Stimulated activated naive CD8-positive, alpha-beta T cell treated with anti-CD3 and anti-CD28 coated beads, Interleukin-15, Interleukin-2, amounts not matched to agents 100 ng/mL and 50 ng/mL, for 24 hours (primary cell): Measurements from ENCODE around the gene JMJD4.

Source experiments
- H3K27ac Mint-ChIP-seq: one replicate; pipeline ENCODE4 v1.8.0; 2021; ENCODE audit warnings: mild to moderate bottlenecking, mixed read lengths
- H3K27me3 Mint-ChIP-seq: one replicate; pipeline ENCODE4 v1.8.0; 2021; ENCODE audit warnings: mixed read lengths
- H3K36me3 Mint-ChIP-seq: one replicate; pipeline ENCODE4 v1.8.0; 2021; ENCODE audit warnings: low read depth, mixed read lengths
- H3K4me1 Mint-ChIP-seq: one replicate; pipeline ENCODE4 v1.8.0; 2021; ENCODE audit warnings: low read depth, mixed read lengths
- H3K4me3 Mint-ChIP-seq: one replicate; pipeline ENCODE4 v1.8.0; 2021; ENCODE audit warnings: mild to moderate bottlenecking, mixed read lengths
- H3K9me3 Mint-ChIP-seq: one replicate; pipeline ENCODE4 v1.8.0; 2021; ENCODE audit warnings: mixed read lengths

The JMJD4 gene

GRCh38 chr1:227734546-227734855, 601 bp downstream of the JMJD4 start:
- Mint-ChIP-seq H3K27me3 (no peaks in the 10 kb centered on the region), H3K4me3 (peak overlapping the region; percentile 92), H3K9me3 (no peaks in the 10 kb centered on the region), H3K4me1 (peaks cover 38% of the 10 kb centered on the region), H3K27ac (peak overlapping the region; percentile 73), H3K36me3 (peaks cover 15% of the 10 kb centered on the region)

GRCh38 chr1:227733751-227734545, 1.2 kb downstream of the JMJD4 start:
- no peaks in the 10 kb centered on the region for H3K9me3 Mint-ChIP-seq
- peaks cover 15% of the 10 kb centered on the region for H3K36me3 Mint-ChIP-seq
- no peaks in the 10 kb centered on the region for H3K27me3 Mint-ChIP-seq
- H3K4me3 Mint-ChIP-seq = peak overlapping the region; percentile 92
- peak overlapping the region; percentile 73 for H3K27ac Mint-ChIP-seq
- peaks cover 42% of the 10 kb centered on the region for H3K4me1 Mint-ChIP-seq

GRCh38 chr1:227733309-227733705, 1.8 kb downstream of the JMJD4 start:
- peak overlapping the region; percentile 72 for H3K27ac Mint-ChIP-seq
- no peaks in the 10 kb centered on the region for H3K9me3 Mint-ChIP-seq
- no peaks in the 10 kb centered on the region for H3K27me3 Mint-ChIP-seq
- H3K4me1 Mint-ChIP-seq = peaks cover 48% of the 10 kb centered on the region
- H3K4me3 Mint-ChIP-seq = peak overlapping the region; percentile 92
- H3K36me3 Mint-ChIP-seq = peaks cover 15% of the 10 kb centered on the region

- H3K27ac Mint-ChIP-seq = no peak overlapping the region
- no peaks in the 10 kb centered on the region for H3K9me3 Mint-ChIP-seq
- H3K4me1 Mint-ChIP-seq = peaks cover 52% of the 10 kb centered on the region
- H3K36me3 Mint-ChIP-seq = peaks cover 15% of the 10 kb centered on the region
- peak overlapping the region; percentile 13 for H3K4me3 Mint-ChIP-seq
- H3K27me3 Mint-ChIP-seq = peaks cover 3% of the 10 kb centered on the region
These were observed 2.4 kb downstream of the JMJD4 start for GRCh38 chr1:227732586-227733308.

GRCh38 chr1:227731696-227732585, 3.2 kb downstream of the JMJD4 start:
- Mint-ChIP-seq H3K4me1 (peaks cover 60% of the 10 kb centered on the region), H3K27me3 (peaks cover 5% of the 10 kb centered on the region), H3K27ac (no peak overlapping the region), H3K4me3 (no peak overlapping the region), H3K9me3 (no peaks in the 10 kb centered on the region), H3K36me3 (peaks cover 10% of the 10 kb centered on the region)

- peaks cover 12% of the 10 kb centered on the region for H3K27me3 Mint-ChIP-seq
- no peaks in the 10 kb centered on the region for H3K9me3 Mint-ChIP-seq
- H3K36me3 Mint-ChIP-seq = peaks cover 10% of the 10 kb centered on the region
- H3K4me3 Mint-ChIP-seq = no peak overlapping the region
- peaks cover 57% of the 10 kb centered on the region for H3K4me1 Mint-ChIP-seq
- no peak overlapping the region for H3K27ac Mint-ChIP-seq
These were observed 3.8 kb downstream of the JMJD4 start for GRCh38 chr1:227731241-227731677.

- peaks cover 10% of the 10 kb centered on the region for H3K36me3 Mint-ChIP-seq
- peaks cover 12% of the 10 kb centered on the region for H3K27me3 Mint-ChIP-seq
- no peak overlapping the region for H3K4me3 Mint-ChIP-seq
- no peak overlapping the region for H3K27ac Mint-ChIP-seq
- H3K4me1 Mint-ChIP-seq = peaks cover 51% of the 10 kb centered on the region
- no peaks in the 10 kb centered on the region for H3K9me3 Mint-ChIP-seq
These were observed 4.4 kb downstream of the JMJD4 start for GRCh38 chr1:227730630-227731151.

- peaks cover 51% of the 10 kb centered on the region for H3K4me1 Mint-ChIP-seq
- H3K27me3 Mint-ChIP-seq = peaks cover 12% of the 10 kb centered on the region
- peak overlapping the region; percentile 4 for H3K27ac Mint-ChIP-seq
- H3K9me3 Mint-ChIP-seq = no peaks in the 10 kb centered on the region
- peak overlapping the region; percentile 42 for H3K4me3 Mint-ChIP-seq
- H3K36me3 Mint-ChIP-seq = peaks cover 10% of the 10 kb centered on the region
These were observed 5.0 kb downstream of the JMJD4 start for GRCh38 chr1:227729881-227730629.

- Mint-ChIP-seq H3K27ac (no peak overlapping the region), H3K4me1 (peaks cover 47% of the 10 kb centered on the region), H3K4me3 (peak overlapping the region; percentile 81)
These were observed 5.8 kb downstream of the JMJD4 start for GRCh38 chr1:227729144-227729880.

GRCh38 chr1:227728892-227729143, 6.3 kb downstream of the JMJD4 start:
- H3K4me3 Mint-ChIP-seq = peak overlapping the region; percentile 81
- H3K36me3 Mint-ChIP-seq = peaks cover 10% of the 10 kb centered on the region
- H3K27me3 Mint-ChIP-seq = peaks cover 12% of the 10 kb centered on the region
- H3K9me3 Mint-ChIP-seq = peaks cover 5% of the 10 kb centered on the region
- H3K27ac Mint-ChIP-seq = peak overlapping the region; percentile 81
- peaks cover 43% of the 10 kb centered on the region for H3K4me1 Mint-ChIP-seq

More at GRCh38 chr1:227729144-227729880, 5.8 kb downstream of the JMJD4 start:
- Mint-ChIP-seq H3K9me3 (peaks cover 1% of the 10 kb centered on the region), H3K27me3 (peaks cover 12% of the 10 kb centered on the region), H3K36me3 (peaks cover 10% of the 10 kb centered on the region)

- H3K27ac Mint-ChIP-seq = peak overlapping the region; percentile 81
- peak overlapping the region; percentile 81 for H3K4me3 Mint-ChIP-seq
- peaks cover 12% of the 10 kb centered on the region for H3K27me3 Mint-ChIP-seq
- peaks cover 5% of the 10 kb centered on the region for H3K9me3 Mint-ChIP-seq
- H3K4me1 Mint-ChIP-seq = peaks cover 37% of the 10 kb centered on the region
- H3K36me3 Mint-ChIP-seq = peaks cover 4% of the 10 kb centered on the region
These were observed 6.8 kb downstream of the JMJD4 start for GRCh38 chr1:227728059-227728891.

GRCh38 chr1:227726924-227727599, 8.0 kb downstream of the JMJD4 start:
- no peak overlapping the region for H3K27ac Mint-ChIP-seq

More at GRCh38 chr1:227726924-227727599, 8.0 kb downstream of the JMJD4 start:
- H3K4me1 Mint-ChIP-seq = peaks cover 37% of the 10 kb centered on the region
- peak overlapping the region; percentile 7 for H3K4me3 Mint-ChIP-seq
- peaks cover 12% of the 10 kb centered on the region for H3K27me3 Mint-ChIP-seq
- H3K9me3 Mint-ChIP-seq = peaks cover 16% of the 10 kb centered on the region
- H3K36me3 Mint-ChIP-seq = peaks cover 8% of the 10 kb centered on the region
